AG04450 (cell line): ENCODE results near the gene AEBP1. TPM values are rescaled to one million over a fixed set of nuclear protein-coding genes. Genes with fewer than 3 reads are reported as not detected.

Experiments
- CTCF ChIA-PET: fragments of 300-600, 350-600 bp; formaldehyde crosslinking; extraction: SDS; loops from one replicate; lab custom pipeline; 2022; ENCODE audit warnings: antibody characterized with exemption, inconsistent platforms; lab: Charles Lee
- POLR2A ChIA-PET: fragments of 350-600 bp; formaldehyde crosslinking; extraction: SDS; loops from one replicate; lab custom pipeline; 2021; ENCODE audit warnings: antibody characterized with exemption, inconsistent platforms; lab: Yijun Ruan, JAX
- DNase-seq: peaks from one replicate; pipeline ENCODE4 v3.0.0-alpha.2; 2011; ENCODE audit warnings: low read depth, low spot score
- H3K27ac ChIP-seq: one replicate; pipeline ENCODE4 v1.5.1; 2012; ENCODE audit warnings: low read depth, low read length, control low read depth
- H3K27me3 ChIP-seq: one replicate; pipeline ENCODE4 v1.6.0; 2012; ENCODE audit warnings: low read length; ENCODE audit not compliant: control insufficient read depth, insufficient read depth
- H3K4me3 ChIP-seq: 2 replicates; pipeline ENCODE4 v1.5.1; 2011; ENCODE audit warnings: mild to moderate bottlenecking, low read depth, low read length, control low read depth
- H3K9me3 ChIP-seq: 2 replicates; pipeline ENCODE4 v1.5.1; 2012; ENCODE audit warnings: low read length; ENCODE audit not compliant: control insufficient read depth, insufficient read depth
- CTCF ChIP-seq: IDR thresholded peaks from 2 replicates; pipeline ENCODE4 v1.5.1; 2011; ENCODE audit warnings: low read depth, low read length, control low read depth, inconsistent platforms
- polyA plus RNA-seq: library from polyadenylated mRNA; depleted of rRNA; stranded (reverse); fragments of >200 nt; gene quantifications from 2 replicates; pipeline ENCODE4 v1.2.3, GENCODE V29; 2011

The AEBP1 gene
- polyA plus RNA-seq, 1 experiment = 18.5 TPM

- H3K9me3 ChIP-seq = peaks cover 10% of the 10 kb centered on the region
- H3K27ac ChIP-seq = no peak overlapping the region
- peaks cover 35% of the 10 kb centered on the region for H3K27me3 ChIP-seq
- TF ChIP-seq CTCF = no peak
- CTCF ChIA-PET = no interaction called here
- no peak overlapping the region for H3K4me3 ChIP-seq
- DNase-seq = no peak
- POLR2A ChIA-PET = no interaction called here
These were observed 40.4 kb downstream of the AEBP1 start for GRCh38 chr7:44144426-44144967.

- DNase-seq = no peak
- no peak for TF ChIP-seq CTCF
- no peak overlapping the region for H3K4me3 ChIP-seq
These were observed 40.9 kb downstream of the AEBP1 start for GRCh38 chr7:44144968-44145478.

GRCh38 chr7:44145479-44145968 is 41.4 kb downstream of the AEBP1 start:
- no peak overlapping the region for H3K27ac ChIP-seq
- H3K9me3 ChIP-seq = peaks cover 10% of the 10 kb centered on the region
- no peak for DNase-seq
- TF ChIP-seq CTCF = no peak
- CTCF ChIA-PET = no interaction called here
- peak overlapping the region; percentile 53 for H3K4me3 ChIP-seq
- peaks cover 35% of the 10 kb centered on the region for H3K27me3 ChIP-seq
- POLR2A ChIA-PET = no interaction called here

More at GRCh38 chr7:44144968-44145478, 40.9 kb downstream of the AEBP1 start:
- CTCF ChIA-PET = no interaction called here
- Histone ChIP-seq H3K27me3 (peaks cover 35% of the 10 kb centered on the region), H3K9me3 (peaks cover 10% of the 10 kb centered on the region), H3K27ac (no peak overlapping the region)
- POLR2A ChIA-PET = no interaction called here

- CTCF ChIA-PET = no interaction called here
- no peak for DNase-seq
- H3K4me3 ChIP-seq = peak overlapping the region; percentile 53
- no peak overlapping the region for H3K27ac ChIP-seq
- H3K9me3 ChIP-seq = peaks cover 10% of the 10 kb centered on the region
- H3K27me3 ChIP-seq = peaks cover 35% of the 10 kb centered on the region
- no peak for TF ChIP-seq CTCF
- POLR2A ChIA-PET = interaction anchor here (0.7 to 1.5 kb wide), 2 partner anchors 23 to 58 kb away, joined by 3 to 5 read pairs; partner anchors contain the start of gene POLD2
These were observed 42.1 kb downstream of the AEBP1 start for GRCh38 chr7:44145969-44146911.
